ENCODE measurements around the gene SFMBT2.

DNA sequence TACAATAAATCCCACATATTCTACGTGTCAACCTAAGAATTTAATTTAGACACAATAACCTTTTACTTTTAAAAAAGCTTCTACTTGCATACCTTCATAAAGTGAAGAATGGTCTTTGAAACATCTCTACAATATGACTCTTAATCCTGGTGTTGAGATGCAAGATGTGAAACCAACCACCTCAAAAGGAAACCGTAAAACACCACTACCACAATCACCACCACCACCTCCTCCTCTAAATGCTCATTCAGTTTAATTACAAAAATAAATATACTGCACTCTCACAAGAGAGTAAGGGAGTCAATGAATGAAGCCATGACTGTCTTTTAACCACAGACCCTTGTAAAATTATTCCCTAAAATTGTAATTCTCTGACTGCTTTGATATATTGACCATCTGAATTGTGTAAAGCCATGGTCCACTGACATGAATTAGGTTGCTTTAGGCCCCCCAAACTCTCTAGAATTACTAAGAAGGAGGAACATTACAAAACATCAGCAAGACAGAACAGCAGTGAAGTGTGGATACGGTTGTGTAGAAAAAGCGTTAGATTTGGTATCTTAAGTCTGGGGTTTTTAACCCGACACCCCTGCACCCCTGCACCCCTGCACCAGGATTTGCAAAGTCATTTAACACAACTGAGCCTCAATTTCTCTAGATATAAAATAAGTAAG lies 171.4 kb downstream of the SFMBT2 start:
- TF ChIP-seq, protein P1, sequence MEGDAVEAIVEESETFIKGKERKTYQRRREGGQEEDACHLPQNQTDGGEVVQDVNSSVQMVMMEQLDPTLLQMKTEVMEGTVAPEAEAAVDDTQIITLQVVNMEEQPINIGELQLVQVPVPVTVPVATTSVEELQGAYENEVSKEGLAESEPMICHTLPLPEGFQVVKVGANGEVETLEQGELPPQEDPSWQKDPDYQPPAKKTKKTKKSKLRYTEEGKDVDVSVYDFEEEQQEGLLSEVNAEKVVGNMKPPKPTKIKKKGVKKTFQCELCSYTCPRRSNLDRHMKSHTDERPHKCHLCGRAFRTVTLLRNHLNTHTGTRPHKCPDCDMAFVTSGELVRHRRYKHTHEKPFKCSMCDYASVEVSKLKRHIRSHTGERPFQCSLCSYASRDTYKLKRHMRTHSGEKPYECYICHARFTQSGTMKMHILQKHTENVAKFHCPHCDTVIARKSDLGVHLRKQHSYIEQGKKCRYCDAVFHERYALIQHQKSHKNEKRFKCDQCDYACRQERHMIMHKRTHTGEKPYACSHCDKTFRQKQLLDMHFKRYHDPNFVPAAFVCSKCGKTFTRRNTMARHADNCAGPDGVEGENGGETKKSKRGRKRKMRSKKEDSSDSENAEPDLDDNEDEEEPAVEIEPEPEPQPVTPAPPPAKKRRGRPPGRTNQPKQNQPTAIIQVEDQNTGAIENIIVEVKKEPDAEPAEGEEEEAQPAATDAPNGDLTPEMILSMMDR (IDR thresholded peaks at IDR 0.05; ENCODE audit: low read depth, low read length), result no peak
- no peak for TF ChIP-seq EZH2phosphoT487 (IDR thresholded peaks at IDR 0.05; ENCODE audit: low read depth)
